Activated T-cell treated with anti-CD3 and anti-CD28 coated beads, Interleukin-2, amount 50 U/mL, for 4 hours (primary cell): ENCODE measurements around the gene CRIM1. TPM values are rescaled to one million over a fixed set of nuclear protein-coding genes. Genes with fewer than 3 reads are reported as not detected.

Experiments used
- ATAC-seq, 2 donors: fragments of 200-7000 bp; cut with Tn5 transposase; one replicate each; pipeline ENCODE4 v1.10.0; 2021
- DNase-seq: peaks from one replicate; pipeline ENCODE4 v3.0.0-alpha.2; 2020
- H3K27me3 Mint-ChIP-seq: one replicate; pipeline ENCODE4 v1.8.0; 2021; ENCODE audit warnings: low read depth, mixed read lengths
- H3K36me3 Mint-ChIP-seq: one replicate; pipeline ENCODE4 v1.8.0; 2022; ENCODE audit warnings: mixed read lengths; ENCODE audit not compliant: insufficient read depth
- H3K4me1 Mint-ChIP-seq: one replicate; pipeline ENCODE4 v1.8.0; 2021; ENCODE audit warnings: low read depth, mixed read lengths
- H3K4me3 Mint-ChIP-seq: one replicate; pipeline ENCODE4 v1.8.0; 2021; ENCODE audit warnings: mild to moderate bottlenecking, moderate library complexity, mixed read lengths
- H3K9me3 Mint-ChIP-seq: one replicate; pipeline ENCODE4 v1.8.0; 2021; ENCODE audit warnings: mixed read lengths
- total RNA-seq, 3 donors: library from RNA; stranded (reverse); gene quantifications; one replicate each; pipeline ENCODE4 v1.2.1, GENCODE V29; 2021

CRIM1 gene
- total RNA-seq, 3 donors from 2014 or later, result 17.9 to 23.8 (median 22.9) TPM

DNA sequence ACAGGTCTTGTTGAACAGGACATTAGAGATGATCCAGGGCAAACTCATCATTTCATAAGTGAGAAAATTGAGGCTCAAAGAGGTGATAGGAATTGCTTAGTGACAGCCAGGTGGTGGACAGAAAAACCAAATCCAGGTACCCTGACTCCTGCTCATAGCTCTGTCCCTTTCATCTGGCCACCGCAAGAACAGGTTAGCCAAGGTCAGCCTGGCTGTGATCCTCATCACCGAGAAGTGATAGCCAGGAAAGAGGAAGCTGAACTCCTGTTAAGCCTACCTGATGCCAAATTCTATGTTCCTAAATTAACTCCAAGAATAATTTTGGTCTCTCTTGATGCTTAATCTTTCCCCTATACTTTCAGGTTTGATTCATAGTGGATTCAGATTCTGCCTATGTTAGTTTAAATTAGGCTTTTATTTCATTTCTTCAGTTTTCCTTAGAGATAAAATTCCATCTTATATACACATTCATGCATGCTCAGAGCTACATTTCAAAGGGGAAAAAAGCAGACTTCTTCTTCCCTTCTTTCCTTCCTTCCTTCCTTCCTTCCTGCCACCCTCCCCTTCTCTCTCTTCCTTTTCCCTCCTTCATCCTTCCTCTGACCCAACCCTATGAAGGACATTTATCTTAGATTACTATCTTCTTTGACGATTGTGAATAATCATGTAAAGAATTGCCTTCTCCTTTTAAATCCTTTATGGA, 17.3 kb upstream of the CRIM1 start:
- Mint-ChIP-seq H3K4me1 (peaks cover 6% of the 10 kb centered on the region), H3K4me3 (no peak overlapping the region), H3K27me3 (no peaks in the 10 kb centered on the region), H3K36me3 (no peaks in the 10 kb centered on the region), H3K9me3 (no peaks in the 10 kb centered on the region)
- ATAC-seq (no peak), DNase-seq (no peak)

DNA sequence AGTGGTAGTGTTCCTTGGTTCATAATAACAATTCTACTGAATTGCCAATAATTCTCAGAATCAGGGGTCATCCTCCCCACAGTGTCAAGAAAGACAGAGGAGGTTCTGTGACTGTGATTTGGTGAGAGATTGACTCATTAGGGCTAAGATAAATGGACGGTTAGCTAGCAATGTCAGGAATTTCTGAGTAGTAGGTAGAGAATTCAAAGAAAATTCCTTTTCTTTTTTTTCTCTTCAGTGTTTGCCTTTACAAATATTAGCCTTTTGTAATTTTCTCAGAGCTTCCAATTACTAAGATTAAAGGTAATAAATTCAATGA, 16.8 kb upstream of the CRIM1 start:
- Mint-ChIP-seq H3K36me3 (no peaks in the 10 kb centered on the region), H3K9me3 (no peaks in the 10 kb centered on the region), H3K4me3 (no peak overlapping the region), H3K27me3 (peaks cover 1% of the 10 kb centered on the region), H3K4me1 (peaks cover 2% of the 10 kb centered on the region)
- no peak for DNase-seq
- no peak for ATAC-seq

DNA sequence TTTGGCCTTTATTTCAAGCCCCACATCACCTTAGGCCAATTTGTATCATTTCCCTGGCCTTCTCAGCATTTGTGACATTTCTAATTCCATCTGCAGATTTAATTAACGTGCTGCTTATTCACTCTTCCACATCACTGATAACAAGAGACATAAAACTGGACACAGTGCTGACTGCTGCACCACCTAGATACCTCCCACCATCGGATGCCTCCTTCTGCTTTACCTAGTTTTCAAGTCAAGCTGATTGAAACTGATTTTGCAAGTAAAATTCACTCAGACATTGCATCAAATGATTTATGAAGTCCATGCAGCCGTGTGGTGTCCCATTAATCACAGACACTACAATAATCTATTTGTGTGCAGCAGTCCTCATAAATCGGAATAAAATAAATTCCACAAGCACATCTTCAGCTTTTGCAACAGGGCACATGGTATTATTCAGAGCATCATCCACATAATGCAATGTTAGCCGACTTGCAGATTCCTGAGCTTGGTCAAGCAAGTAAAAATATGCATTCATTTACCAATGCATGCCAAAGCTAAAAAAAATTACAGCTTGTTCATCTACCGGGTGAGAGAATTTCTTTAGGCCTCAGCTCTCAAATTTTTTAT, 15.9 kb upstream of the CRIM1 start:
- ATAC-seq (no peak), DNase-seq (no peak)

DNA sequence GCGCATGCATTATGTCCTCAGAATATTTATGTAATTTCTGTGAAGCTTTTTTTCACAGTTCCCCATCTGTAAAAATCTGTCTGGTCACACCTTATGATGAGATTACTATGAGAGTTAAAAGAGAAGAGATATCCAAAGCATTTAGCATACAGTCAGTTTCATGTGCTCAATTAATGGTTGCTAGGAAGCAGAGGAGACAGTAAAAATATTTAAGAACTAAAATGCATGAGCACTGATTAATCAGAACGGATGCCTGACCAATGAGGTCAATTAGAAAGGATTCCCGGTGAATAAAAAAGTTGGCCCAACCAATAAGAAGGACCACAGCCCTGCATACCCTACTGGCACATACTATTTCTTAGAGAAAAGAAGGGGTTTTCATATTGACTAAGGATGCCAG, 12.0 kb upstream of the CRIM1 start:
- DNase-seq, result no peak
- no peak for ATAC-seq

More for the DNA sequence above, 15.9 kb upstream of the CRIM1 start:
- Mint-ChIP-seq H3K4me3 (no peak overlapping the region), H3K36me3 (no peaks in the 10 kb centered on the region), H3K4me1 (peaks cover 2% of the 10 kb centered on the region), H3K9me3 (no peaks in the 10 kb centered on the region), H3K27me3 (peaks cover 3% of the 10 kb centered on the region)

DNA sequence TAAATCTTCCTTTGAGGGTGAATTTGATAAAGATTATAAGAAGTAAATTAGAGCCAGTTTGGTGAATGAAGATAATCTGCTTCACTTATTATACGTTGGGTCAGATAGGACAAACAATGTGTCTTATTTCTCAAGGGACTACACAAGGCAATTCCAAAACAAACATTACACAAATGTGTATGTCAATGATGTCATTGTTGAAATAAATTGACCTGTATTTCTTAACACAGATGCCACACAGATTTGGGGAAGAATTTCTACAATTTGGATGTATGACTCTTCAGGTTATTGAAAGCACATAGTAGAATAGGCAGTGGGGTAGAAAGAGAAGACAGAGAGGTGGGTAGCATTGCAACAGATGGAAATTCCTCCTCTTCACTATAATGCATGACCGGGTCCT, 6.9 kb upstream of the CRIM1 start:
- peaks cover 10% of the 10 kb centered on the region for H3K4me1 Mint-ChIP-seq
- ATAC-seq (no peak), DNase-seq (no peak)
- H3K9me3 Mint-ChIP-seq, result no peaks in the 10 kb centered on the region
- H3K27me3 Mint-ChIP-seq, result peaks cover 9% of the 10 kb centered on the region
- no peaks in the 10 kb centered on the region for H3K36me3 Mint-ChIP-seq
- H3K4me3 Mint-ChIP-seq, result no peak overlapping the region

More for the DNA sequence above, 12.0 kb upstream of the CRIM1 start:
- H3K36me3 Mint-ChIP-seq, result no peaks in the 10 kb centered on the region
- no peaks in the 10 kb centered on the region for H3K9me3 Mint-ChIP-seq
- peaks cover 9% of the 10 kb centered on the region for H3K27me3 Mint-ChIP-seq
- no peak overlapping the region for H3K4me3 Mint-ChIP-seq
- no peaks in the 10 kb centered on the region for H3K4me1 Mint-ChIP-seq

DNA sequence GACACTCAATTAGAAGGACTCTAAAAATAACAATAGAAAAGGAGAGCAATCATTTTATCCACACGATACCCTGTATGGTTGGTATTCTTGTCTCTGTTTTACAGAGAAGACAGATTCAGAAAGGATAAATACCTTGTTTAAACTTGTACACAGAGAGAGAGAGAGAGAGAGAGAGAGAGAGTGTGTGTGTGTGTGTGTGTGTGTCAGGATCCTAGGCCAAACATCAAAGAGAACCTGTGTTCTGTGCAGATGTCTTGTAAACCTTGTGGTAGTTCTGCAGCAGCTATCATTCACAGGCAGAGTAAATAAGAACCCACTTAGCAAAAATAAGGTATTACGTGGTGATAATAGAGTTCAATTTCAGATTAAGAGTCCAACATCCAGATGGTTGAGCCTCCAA, 4.3 kb upstream of the CRIM1 start:
- DNase-seq, result no peak
- ATAC-seq, result no peak
- Mint-ChIP-seq H3K4me1 (peaks cover 17% of the 10 kb centered on the region), H3K4me3 (no peak overlapping the region), H3K36me3 (no peaks in the 10 kb centered on the region), H3K27me3 (peaks cover 15% of the 10 kb centered on the region), H3K9me3 (no peaks in the 10 kb centered on the region)

DNA sequence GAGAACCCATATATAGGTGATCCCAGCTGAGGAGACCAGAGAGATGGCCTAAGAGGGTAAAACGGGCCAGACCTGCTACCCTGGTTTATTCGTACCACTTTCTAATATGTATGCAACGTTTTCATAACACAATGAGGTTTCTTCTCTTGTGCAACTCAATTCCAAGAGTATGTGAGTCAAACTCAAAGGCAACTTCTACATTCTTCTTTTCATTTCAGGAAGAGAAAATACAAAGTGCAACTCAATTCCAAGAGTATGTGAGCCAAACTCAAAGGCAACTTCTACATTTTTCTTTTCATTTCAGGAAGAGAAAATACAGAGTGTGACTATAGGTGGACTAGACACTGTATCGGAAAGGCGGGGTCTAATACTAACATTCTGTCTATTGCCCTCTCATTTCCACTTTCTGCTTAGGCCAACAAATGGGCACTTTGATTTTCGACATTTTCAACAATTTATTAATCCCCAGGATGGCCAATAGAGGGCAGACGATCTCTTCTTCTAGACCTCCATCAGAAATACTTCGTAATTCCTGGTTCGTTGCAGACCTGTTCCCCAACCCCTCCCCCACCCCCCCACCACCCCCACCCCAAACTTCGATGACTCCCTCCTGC, 3.7 kb upstream of the CRIM1 start:
- peaks cover 15% of the 10 kb centered on the region for H3K27me3 Mint-ChIP-seq
- ATAC-seq (no peak), DNase-seq (no peak)
- no peaks in the 10 kb centered on the region for H3K9me3 Mint-ChIP-seq
- H3K4me1 Mint-ChIP-seq, result peaks cover 17% of the 10 kb centered on the region
- no peak overlapping the region for H3K4me3 Mint-ChIP-seq
- H3K36me3 Mint-ChIP-seq, result no peaks in the 10 kb centered on the region

DNA sequence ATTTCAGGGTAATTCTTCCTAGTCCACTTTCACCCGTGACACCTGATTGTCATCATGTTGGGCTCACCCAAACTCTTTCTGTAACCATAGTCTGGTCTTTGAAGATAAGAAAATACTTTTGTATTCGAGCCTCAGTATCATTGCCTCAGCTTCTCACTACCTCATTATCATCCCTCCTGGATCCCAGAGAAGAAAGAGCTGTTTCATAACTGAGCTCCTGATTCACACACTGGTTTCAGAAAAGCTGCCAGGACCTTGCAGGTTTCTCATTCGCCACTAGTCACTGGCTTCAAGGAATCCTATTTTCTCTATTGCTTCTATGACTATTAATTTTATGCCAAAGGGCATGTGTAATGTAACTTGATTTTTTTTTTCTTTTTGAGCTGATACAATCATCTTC, 2.9 kb upstream of the CRIM1 start:
- DNase-seq (no peak), ATAC-seq (no peak)
- Mint-ChIP-seq H3K4me3 (peak overlapping the region; percentile 17), H3K9me3 (no peaks in the 10 kb centered on the region), H3K36me3 (no peaks in the 10 kb centered on the region), H3K4me1 (peaks cover 25% of the 10 kb centered on the region), H3K27me3 (peaks cover 20% of the 10 kb centered on the region)

DNA sequence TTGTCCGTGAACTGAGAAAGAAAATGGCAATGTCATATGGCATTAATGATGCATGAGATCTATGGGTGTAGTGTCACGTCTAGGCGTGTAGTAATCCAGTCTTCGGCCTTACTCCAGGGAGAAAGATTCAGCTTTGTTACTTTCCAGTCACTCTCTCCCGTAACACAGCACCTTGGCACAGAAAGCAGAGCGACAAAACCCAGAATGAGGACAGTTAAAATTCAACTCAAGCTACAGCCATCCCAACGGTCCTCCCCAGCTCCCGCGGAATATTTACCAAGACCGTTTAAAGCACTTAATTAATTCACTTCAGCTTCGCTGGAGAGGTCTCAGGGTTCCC, 797 bp upstream of the CRIM1 start:
- H3K4me1 Mint-ChIP-seq, result peaks cover 42% of the 10 kb centered on the region
- no peak for ATAC-seq
- H3K4me3 Mint-ChIP-seq, result peak overlapping the region; percentile 77
- H3K36me3 Mint-ChIP-seq, result no peaks in the 10 kb centered on the region
- no peaks in the 10 kb centered on the region for H3K9me3 Mint-ChIP-seq
- H3K27me3 Mint-ChIP-seq, result peaks cover 27% of the 10 kb centered on the region
- no peak for DNase-seq

DNA sequence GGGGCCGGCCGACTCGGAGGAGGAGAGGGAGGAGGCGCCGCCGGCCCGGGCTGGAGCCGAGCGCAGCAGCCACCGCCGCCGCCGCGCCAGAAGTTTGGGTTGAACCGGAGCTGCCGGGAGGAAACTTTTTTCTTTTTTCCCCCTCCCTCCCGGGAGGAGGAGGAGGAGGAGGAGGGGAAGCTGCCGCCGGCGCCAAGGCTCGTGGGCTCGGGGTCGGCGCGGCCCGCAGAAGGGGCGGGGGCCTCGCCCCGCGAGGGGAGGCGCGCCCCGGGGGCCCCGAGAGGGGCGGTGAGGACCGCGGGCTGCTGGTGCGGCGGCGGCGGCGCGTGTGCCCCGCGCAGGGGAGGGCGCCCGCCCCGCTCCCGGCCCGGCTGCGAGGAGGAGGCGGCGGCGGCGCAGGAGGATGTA, 316 bp downstream of the CRIM1 start:
- Mint-ChIP-seq H3K36me3 (no peaks in the 10 kb centered on the region), H3K27me3 (peaks cover 34% of the 10 kb centered on the region), H3K4me1 (peaks cover 40% of the 10 kb centered on the region), H3K9me3 (no peaks in the 10 kb centered on the region), H3K4me3 (peak overlapping the region; percentile 80)
- ATAC-seq, result peak; percentile 37 to 45
- DNase-seq, result no peak

DNA sequence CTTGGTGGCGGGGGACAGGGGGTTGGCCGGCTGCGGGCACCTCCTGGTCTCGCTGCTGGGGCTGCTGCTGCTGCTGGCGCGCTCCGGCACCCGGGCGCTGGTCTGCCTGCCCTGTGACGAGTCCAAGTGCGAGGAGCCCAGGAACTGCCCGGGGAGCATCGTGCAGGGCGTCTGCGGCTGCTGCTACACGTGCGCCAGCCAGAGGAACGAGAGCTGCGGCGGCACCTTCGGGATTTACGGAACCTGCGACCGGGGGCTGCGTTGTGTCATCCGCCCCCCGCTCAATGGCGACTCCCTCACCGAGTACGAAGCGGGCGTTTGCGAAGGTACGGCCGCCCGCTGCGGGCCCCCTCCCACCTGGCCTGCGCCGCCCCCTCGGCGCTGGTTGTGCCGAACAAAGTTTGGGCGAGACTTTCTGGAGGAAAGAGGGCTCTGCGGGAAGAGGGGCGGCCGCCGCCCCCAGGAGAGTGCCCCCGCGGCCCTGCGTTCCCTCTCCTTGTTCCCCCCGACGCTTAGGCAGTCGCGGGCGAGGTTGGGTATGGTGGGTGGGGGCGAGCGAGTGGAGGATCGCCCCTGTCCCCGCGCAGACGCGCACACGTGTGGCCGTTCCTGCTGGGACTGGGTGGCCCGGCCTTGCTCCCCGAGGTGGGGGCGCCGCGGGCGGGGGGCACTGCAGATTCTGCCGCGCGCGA, 866 bp downstream of the CRIM1 start:
- DNase-seq, result peak; percentile 33

DNA sequence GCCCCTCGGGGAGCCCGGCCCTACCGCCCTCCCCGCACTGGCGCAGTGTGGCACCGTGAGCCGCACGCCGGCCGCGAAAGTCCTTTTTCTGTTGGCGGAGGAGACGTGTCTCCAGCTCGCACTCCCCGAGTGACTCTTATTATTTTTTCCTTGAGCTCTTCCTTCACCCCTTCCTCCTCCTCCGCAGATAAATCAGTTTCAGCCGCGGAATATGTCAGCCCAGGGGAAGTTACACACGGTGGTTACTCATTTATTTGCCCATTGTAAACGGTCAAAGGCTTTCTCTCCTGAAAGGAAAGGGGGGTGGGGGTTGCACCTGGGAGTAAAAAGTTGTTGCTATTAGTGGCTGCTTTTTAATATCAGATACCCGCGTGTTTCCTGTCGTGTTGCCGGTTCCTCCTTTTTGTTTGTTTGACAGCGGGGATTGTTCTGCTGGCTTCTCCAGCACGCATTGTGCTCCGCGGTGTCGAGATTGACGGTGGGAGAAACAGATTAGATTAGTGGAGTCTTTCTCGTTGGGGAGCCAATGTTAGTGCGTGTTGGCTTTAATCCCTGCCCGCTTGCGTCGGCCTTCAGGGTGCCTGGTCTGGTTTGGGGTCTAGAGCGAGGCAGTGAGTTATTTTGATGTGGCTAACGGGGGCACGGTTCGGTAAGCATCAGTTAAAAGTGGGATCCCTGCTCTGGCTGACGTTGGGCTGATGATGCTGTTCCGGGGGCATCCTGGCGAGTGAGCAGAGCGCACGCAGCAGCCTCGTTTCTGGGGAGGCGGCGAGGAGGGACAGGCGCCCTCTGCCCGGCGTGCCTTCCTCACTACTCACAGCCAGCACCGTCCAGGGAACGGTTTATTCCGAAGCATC, 1.6 kb downstream of the CRIM1 start:
- peak; percentile 18 for DNase-seq
- peaks cover 43% of the 10 kb centered on the region for H3K27me3 Mint-ChIP-seq
- no peaks in the 10 kb centered on the region for H3K36me3 Mint-ChIP-seq
- peaks cover 40% of the 10 kb centered on the region for H3K4me1 Mint-ChIP-seq
- peak overlapping the region; percentile 87 for H3K4me3 Mint-ChIP-seq
- ATAC-seq, result peak; percentile 42 to 49
- H3K9me3 Mint-ChIP-seq, result no peaks in the 10 kb centered on the region

More for the DNA sequence above, 866 bp downstream of the CRIM1 start:
- Mint-ChIP-seq H3K4me3 (peak overlapping the region; percentile 80), H3K9me3 (no peaks in the 10 kb centered on the region), H3K4me1 (peaks cover 40% of the 10 kb centered on the region), H3K36me3 (no peaks in the 10 kb centered on the region), H3K27me3 (peaks cover 39% of the 10 kb centered on the region)
- peak; percentile 36 to 48 for ATAC-seq

DNA sequence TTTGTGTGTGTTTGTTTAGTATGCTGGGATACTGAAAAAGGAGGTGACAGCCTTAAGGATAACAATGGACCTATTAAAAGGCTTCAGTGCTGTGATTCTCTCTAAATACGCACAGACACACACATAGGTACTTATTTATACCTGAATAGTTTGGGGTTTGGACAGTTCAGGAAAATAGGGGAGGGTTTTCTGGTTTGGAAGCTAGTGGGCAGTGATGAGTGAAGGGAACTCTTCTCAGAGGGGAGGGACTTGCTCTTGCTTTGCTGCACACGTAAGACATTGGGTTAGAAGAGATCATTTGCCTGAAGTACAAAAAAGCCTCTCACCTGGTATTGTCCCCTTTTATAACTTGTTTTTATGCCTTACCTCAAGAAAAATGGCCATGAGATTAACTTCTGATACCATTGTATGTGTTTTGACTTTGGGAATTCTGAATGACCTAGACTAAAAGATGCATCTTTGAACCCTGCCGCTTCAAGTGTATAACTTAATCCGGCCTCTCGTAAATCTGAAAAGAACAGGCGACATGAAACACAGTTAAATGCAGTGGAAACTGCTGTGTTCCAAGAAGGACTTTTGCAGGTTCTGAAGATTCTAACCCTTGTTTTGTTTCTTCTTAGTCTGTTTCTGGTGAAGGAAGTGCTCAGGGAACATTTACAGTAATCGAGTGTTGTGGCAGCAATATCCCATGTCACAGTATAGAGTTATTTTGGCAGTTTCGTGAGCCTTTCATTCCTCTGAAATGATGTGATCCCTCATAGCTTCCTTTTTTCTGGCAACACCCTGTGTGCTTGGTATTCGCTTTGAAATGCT, 2.5 kb downstream of the CRIM1 start:
- H3K4me3 Mint-ChIP-seq, result peak overlapping the region; percentile 87
- DNase-seq (no peak), ATAC-seq (no peak)
- H3K4me1 Mint-ChIP-seq, result peaks cover 33% of the 10 kb centered on the region
- H3K27me3 Mint-ChIP-seq, result peaks cover 43% of the 10 kb centered on the region
- H3K9me3 Mint-ChIP-seq, result no peaks in the 10 kb centered on the region
- H3K36me3 Mint-ChIP-seq, result no peaks in the 10 kb centered on the region
